GM12801 (cell line): ENCODE measurements around the gene COL18A1.

ENCODE experiments used
- TF ChIP-seq, protein P1 (sequence below): IDR thresholded peaks from one replicate; pipeline ENCODE4 v1.5.1; 2011; ENCODE audit warnings: control low read depth; ENCODE audit not compliant: insufficient read length; ENCODE audit errors: extremely low read depth

Gene COL18A1

DNA sequence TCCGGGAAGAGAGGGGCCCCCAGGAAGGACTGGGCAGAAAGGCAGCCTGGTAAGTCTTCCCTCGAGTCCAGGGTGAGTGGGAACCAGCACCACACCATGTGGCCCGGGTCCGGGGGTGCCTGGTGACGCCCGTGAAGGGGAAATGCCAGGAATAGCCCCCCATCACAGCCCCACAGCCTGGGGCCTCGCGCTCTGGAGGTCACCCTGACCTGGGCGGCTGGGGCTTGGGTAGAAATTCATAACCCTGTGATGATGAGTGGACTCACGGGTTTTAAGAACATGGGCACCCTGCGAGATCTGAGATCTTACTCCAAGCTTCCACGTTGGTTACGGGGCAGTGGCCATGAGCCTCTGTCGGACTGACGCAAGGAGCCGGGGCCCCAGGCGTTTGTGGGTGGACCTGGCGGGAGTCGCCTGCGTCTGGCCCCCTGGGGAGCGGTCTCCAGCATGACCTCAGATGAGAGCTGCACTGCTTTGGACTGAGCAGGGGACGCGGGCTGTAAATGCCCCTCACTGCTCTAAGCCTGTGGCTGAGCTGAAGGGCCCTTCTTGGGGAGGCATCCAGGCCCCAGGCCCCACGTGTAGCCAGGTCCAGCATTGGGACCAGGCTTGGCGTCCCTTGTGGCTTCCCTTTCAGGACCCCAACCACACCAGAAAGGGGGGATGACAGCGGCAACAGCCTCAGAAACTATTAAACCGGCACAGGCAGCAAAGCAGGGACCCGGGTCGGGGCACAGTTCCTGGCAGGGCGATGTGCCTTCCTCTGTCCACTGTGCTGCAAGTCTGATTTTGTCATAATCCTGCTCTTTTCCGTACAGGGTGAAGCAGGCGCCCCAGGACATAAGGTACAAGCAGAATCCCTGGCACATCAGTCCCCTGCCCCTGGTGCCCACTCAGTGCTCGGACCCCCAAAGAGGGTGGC is 77.3 kb downstream of the COL18A1 start:
- TF ChIP-seq, protein P1, sequence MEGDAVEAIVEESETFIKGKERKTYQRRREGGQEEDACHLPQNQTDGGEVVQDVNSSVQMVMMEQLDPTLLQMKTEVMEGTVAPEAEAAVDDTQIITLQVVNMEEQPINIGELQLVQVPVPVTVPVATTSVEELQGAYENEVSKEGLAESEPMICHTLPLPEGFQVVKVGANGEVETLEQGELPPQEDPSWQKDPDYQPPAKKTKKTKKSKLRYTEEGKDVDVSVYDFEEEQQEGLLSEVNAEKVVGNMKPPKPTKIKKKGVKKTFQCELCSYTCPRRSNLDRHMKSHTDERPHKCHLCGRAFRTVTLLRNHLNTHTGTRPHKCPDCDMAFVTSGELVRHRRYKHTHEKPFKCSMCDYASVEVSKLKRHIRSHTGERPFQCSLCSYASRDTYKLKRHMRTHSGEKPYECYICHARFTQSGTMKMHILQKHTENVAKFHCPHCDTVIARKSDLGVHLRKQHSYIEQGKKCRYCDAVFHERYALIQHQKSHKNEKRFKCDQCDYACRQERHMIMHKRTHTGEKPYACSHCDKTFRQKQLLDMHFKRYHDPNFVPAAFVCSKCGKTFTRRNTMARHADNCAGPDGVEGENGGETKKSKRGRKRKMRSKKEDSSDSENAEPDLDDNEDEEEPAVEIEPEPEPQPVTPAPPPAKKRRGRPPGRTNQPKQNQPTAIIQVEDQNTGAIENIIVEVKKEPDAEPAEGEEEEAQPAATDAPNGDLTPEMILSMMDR, result no peak

DNA sequence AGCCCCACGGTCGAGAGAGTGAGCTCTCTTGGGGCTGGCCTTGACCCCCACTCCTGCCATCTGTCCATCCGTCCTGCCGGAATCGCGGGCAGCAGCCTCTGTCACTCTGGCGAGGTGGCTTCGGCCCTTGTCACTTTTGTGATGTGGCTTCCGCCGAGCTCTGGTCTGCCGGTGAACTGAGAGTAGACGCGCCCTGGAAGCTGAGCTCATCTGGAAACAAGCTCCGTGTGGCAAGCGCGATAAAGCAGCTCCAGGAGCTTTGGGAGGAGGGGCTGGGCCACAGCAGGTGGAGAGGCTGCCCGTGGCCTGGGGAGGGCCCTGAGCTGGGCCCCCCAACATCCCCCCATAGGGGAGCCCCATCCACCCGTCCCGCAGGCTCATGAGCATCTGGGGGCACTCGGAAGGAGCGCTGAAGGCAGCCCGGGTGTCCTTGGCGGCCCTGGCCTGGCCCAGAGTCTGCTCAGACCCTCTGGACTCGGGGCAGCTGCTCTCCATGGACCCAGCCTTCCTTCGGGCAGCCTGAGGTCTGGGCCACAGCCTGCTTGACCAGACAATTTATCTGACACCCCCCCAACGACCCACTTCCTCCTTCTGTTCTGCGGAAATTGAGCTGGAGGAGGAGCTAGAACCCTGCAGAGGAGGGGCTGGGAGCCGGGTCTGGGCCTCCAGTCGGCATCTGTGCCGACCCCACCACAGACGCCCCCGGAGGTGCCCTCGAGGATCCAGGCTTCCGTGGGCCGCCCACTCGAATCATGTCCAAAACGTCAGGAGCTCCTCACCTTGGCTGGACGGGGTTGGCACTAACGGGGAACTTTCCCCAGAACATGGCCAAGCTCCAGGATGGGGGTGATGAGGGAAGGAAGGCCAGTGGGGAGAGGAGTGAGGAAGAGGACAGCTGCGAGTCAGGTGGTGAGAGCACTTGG is 78.2 kb downstream of the COL18A1 start:
- TF ChIP-seq, protein P1, result no peak

DNA sequence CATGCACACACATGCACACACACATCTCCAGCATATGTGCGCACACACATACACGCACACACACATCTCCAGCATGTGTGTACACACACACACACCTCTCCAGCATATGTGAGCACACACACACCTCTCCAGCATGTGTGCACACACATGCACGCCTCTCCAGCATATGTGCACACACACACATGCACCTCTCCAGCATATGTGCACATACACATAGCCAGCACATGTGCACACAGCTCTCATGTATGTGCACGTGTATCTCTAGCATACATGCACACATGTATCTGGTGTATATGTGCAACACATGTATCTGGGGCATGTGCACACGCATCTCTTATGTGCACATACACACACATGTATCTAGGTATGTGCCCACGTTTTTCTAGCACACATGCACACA is 79.4 kb downstream of the COL18A1 start:
- TF ChIP-seq, protein P1, result no peak

DNA sequence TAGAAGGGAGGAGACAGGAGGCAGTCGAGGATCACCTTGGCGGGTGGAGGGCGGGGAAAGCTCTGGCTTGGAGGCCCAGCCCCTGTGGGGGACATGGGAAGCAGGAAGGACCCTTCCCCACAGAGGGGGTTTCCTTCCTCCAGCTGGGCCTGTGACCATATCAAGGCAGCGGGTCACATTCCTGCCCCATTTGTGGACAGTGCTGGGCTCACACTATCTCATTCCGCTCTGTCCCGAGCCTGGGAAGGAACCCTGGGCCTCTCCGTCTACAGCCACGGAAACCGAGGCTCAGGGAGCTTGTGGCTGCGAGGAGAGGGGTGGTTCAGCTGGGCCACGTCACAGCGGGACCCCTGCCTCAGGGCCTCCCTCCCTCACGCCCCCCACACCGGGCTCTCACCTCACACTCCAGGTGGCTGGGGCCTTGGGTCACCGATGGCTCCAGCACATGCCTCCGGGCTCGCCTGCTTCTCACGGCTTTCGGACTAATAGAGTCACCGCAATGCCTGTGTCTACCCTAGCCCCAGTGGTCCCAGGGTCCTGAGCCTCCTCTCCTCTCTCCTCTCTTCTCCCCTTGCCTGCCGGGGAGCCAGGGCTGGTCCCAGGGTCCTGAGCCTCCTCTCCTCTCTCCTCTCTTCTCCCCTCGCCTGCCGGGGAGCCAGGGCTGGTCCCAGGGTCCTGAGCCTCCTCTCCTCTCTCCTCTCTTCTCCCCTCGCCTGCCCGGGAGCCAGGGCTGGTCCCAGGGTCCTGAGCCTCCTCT is 80.9 kb downstream of the COL18A1 start:
- TF ChIP-seq, protein P1, result no peak

DNA sequence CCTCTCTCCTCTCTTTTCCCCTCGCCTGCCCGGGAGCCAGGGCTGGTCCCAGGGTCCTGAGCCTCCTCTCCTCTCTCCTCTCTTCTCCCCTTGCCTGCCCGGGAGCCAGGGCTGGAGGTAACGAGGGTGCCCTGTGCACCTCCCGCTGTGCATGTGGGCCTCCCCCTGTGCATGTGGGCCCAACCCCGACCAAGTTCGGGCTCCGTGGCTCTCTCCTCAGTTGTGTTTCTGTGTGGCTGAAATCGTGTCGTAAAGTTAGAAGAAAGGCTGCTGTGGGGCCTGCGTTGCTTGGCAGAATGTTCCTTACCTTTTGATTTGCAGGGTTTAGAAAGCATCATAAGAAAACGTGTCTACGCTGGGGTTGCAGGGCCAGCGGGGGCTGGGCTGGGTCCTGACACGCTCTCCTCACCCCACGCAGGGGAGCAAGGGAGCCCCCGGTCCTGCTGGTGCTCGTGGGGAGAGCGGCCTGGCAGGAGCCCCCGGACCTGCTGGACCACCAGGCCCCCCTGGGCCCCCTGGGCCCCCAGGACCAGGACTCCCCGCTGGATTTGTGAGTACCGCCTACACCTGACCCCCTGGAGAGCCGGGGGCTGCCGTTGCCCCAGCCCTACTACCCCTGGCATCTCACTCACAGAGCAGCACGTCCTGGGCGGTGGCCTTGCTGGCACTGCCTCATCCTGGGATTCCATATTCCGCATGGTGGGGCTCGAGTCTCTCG is 81.6 kb downstream of the COL18A1 start:
- TF ChIP-seq, protein P1, result no peak

GRCh38 chr21:45487161-45487806 is 82.3 kb downstream of the COL18A1 start:
- TF ChIP-seq, protein P1, result no peak
